ENCODE data around the gene SERBP1.
"Not testable (repeated sequence)": the region's sequence is repeated elsewhere in the genome, so short reads cannot be mapped to it uniquely, and the experiment has no call there.

SERBP1 gene

DNA sequence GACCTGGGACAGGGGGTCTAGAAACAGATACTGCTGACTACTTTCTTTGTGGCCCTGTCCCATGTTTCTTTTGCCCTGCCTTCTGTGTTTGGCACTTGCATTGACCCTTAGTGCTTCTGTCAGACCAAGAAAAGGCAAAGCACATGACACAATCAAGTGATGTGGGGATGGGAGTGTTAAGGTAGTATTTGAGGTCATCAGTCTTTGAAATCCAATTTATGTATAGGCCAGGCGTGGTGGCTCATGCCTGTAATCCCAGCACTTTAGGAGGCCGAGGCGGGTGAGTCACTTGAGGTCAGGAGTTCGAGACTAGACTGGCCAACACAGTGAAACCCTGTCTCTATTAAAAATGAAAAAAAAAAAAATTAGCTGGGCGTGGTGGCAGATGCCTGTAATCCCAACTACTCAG is 26.0 kb downstream of the SERBP1 start:
- no peak for DNase-seq (ENCODE audit: extremely low read depth, insufficient read length)
- Histone ChIP-seq H3K27me3 (replicated peaks; ENCODE audit: control insufficient read depth, insufficient read depth, low read length) (no peaks in the 10 kb centered on the region), H3K4me3 (replicated peaks; ENCODE audit: low read depth, low read length) (no peak overlapping the region), H3K36me3 (ENCODE audit: control insufficient read depth, insufficient read depth, low read length) (no peaks in the 10 kb centered on the region; the same call in 1 of the 2 replicates)
- TF ChIP-seq, protein P1, sequence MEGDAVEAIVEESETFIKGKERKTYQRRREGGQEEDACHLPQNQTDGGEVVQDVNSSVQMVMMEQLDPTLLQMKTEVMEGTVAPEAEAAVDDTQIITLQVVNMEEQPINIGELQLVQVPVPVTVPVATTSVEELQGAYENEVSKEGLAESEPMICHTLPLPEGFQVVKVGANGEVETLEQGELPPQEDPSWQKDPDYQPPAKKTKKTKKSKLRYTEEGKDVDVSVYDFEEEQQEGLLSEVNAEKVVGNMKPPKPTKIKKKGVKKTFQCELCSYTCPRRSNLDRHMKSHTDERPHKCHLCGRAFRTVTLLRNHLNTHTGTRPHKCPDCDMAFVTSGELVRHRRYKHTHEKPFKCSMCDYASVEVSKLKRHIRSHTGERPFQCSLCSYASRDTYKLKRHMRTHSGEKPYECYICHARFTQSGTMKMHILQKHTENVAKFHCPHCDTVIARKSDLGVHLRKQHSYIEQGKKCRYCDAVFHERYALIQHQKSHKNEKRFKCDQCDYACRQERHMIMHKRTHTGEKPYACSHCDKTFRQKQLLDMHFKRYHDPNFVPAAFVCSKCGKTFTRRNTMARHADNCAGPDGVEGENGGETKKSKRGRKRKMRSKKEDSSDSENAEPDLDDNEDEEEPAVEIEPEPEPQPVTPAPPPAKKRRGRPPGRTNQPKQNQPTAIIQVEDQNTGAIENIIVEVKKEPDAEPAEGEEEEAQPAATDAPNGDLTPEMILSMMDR (IDR thresholded peaks at IDR 0.05; ENCODE audit: insufficient read depth, low read length, poor library complexity, severe bottlenecking), result no peak

DNA sequence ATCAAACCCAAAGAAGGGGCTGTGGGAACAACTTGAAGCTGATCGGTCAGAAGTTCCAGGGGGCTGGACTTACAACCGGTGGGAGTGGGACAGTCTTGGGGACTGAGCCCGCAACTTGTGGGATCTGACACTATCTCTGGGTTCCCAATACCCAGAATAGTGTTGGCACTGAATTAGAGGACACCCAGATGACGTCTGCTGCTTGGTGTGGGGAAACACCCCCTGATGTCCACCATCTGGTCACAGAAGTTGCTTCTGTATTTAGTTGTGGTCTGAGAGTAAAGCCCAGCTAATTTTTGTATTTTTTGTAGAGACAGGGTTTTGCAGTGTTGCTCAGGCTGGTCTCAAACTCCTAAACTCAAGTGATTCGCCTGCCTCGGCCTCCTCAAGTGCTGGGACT is 28.8 kb downstream of the SERBP1 start:
- Histone ChIP-seq H3K27me3 (replicated peaks; ENCODE audit: control insufficient read depth, insufficient read depth, low read length) (no peaks in the 10 kb centered on the region), H3K36me3 (ENCODE audit: control insufficient read depth, insufficient read depth, low read length) (no peaks in the 10 kb centered on the region; the same call in 1 of the 2 replicates), H3K4me3 (replicated peaks; ENCODE audit: low read depth, low read length) (no peak overlapping the region)
- no peak for DNase-seq (ENCODE audit: extremely low read depth, insufficient read length)
- TF ChIP-seq, protein P1 (IDR thresholded peaks at IDR 0.05; ENCODE audit: insufficient read depth, low read length, poor library complexity, severe bottlenecking), result no peak

DNA sequence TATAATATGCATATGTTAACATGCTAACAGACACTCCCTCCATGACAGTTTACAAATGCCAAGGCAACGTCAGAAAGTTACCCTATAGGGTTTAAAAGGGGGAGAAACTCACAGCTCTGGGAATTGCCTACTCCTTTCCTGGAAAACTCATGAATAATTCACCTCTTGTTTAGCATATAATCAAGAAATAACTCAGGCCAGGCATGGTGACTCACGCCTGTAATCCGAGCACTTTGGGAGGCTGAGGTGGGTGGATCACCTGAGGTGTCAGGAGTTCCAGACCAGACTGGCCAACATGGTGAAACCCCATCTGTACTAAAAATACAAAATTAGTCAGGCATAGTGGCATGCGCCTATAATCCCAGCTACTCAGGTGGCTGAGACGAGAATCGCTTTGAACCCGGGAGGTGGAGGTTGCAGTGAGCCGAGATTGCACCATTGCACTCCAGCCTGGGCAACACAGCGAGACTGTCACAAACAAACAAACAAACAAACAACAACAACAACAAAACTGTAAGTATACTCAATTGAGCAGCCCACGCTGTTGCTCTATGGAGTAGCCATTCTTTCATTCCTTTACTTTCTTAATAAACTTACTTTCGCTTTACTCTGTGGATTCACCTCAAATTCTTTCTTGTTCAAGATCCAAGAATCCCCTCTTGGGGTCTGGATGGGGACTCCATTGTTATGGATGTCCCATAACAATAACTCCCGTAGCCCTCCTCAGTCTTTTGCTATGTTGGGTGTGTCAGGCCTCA is 30.0 kb downstream of the SERBP1 start:
- not testable (repeated sequence) for DNase-seq (ENCODE audit: extremely low read depth, insufficient read length); H3K27me3 ChIP-seq (replicated peaks; ENCODE audit: control insufficient read depth, insufficient read depth, low read length); H3K4me3 ChIP-seq (replicated peaks; ENCODE audit: low read depth, low read length); H3K36me3 ChIP-seq (ENCODE audit: control insufficient read depth, insufficient read depth, low read length)

DNA sequence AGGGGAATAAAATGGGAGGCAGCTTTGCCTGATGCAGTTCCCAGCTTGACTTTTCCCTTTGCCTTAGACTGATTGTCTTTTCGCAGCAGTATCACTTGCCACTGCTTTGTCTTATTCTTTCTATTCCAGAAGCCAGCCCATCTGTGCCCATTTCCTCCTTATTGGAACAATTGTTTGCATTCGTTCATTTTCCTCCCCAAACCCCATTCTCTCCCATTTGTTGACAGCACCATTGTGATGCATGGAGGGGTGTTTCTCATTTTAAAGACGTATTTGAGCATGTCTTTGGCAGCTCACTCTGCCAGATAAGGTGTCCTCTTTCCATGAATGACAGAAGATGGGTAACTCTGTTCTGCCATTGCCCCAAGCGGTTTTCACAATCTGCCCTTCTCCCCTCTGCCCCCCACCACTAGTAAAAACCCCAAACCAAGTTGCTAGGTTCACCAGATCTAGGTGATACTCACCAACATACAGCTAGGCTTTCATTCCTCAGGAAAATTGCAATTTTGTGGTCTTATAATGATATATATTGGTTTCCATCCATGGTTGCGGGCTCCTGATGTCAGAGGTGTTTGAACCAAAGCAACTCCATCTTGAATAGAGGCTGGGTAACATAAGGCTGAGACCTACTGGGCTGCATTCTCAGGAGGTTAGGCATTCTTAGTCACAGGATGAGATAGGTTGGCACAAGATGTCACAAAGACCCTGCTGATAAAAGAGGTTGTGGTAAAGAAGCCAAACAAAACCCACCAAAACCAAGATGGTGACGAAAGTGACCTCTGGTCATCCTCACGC is 30.8 kb downstream of the SERBP1 start:
- no peak overlapping the region for H3K4me3 ChIP-seq (replicated peaks; ENCODE audit: low read depth, low read length)
- TF ChIP-seq, protein P1 (IDR thresholded peaks at IDR 0.05; ENCODE audit: insufficient read depth, low read length, poor library complexity, severe bottlenecking), result no peak
- H3K27me3 ChIP-seq (replicated peaks; ENCODE audit: control insufficient read depth, insufficient read depth, low read length), result no peaks in the 10 kb centered on the region
- H3K36me3 ChIP-seq (ENCODE audit: control insufficient read depth, insufficient read depth, low read length), result peaks cover 3% of the 10 kb centered on the region; the same call in 1 of the 2 replicates
- no peak for DNase-seq (ENCODE audit: extremely low read depth, insufficient read length)

DNA sequence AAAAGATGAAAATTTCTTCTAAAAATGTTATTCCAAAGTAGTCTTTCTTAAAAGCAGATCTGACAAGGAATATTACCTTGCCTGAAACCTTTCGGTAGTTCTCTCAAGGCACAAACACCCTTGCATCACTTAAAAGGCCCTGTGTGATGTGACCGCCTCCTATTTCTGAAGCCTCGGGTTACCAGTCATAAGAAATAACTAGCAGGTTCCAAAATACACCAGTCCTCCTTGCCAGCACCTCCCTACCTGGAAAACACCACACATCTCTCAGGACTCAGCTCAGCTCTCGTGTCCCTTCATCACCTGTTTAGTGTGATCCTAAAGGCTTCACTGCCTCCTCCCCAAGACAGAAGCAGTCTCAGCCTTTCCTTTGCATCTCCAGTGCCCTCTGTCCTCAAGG is 35.7 kb downstream of the SERBP1 start:
- no peak overlapping the region for H3K4me3 ChIP-seq (replicated peaks; ENCODE audit: low read depth, low read length)
- DNase-seq (ENCODE audit: extremely low read depth, insufficient read length), result no peak
- H3K27me3 ChIP-seq (replicated peaks; ENCODE audit: control insufficient read depth, insufficient read depth, low read length), result no peaks in the 10 kb centered on the region
- peaks cover 3% of the 10 kb centered on the region; the same call in 1 of the 2 replicates for H3K36me3 ChIP-seq (ENCODE audit: control insufficient read depth, insufficient read depth, low read length)
- TF ChIP-seq, protein P1 (IDR thresholded peaks at IDR 0.05; ENCODE audit: insufficient read depth, low read length, poor library complexity, severe bottlenecking), result no peak

DNA sequence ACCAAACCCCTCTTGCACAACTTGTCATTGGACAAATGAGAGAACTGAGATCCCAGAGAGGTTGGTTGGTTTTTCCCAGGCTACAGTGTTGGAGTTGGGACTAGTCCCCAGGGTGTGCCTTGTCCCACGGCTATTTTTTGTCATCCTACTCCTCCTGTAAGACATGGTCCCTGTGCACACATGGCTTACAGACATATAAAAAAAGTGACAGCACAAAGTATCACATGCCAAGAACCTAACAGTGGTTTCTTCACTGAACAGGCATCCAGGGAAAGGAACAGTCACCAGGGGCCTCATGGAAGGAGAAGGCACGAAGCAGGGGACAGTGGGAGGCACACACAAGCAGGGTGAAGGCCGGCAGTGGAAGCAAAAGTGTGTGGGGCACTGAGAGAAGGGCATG is 36.5 kb downstream of the SERBP1 start:
- Histone ChIP-seq H3K27me3 (replicated peaks; ENCODE audit: control insufficient read depth, insufficient read depth, low read length) (no peaks in the 10 kb centered on the region), H3K36me3 (ENCODE audit: control insufficient read depth, insufficient read depth, low read length) (peaks cover 3% of the 10 kb centered on the region; the same call in 1 of the 2 replicates), H3K4me3 (replicated peaks; ENCODE audit: low read depth, low read length) (no peak overlapping the region)
- no peak for DNase-seq (ENCODE audit: extremely low read depth, insufficient read length)
- TF ChIP-seq, protein P1 (IDR thresholded peaks at IDR 0.05; ENCODE audit: insufficient read depth, low read length, poor library complexity, severe bottlenecking), result no peak

Data from GM06990 (cell line).